GM19395 (cell line): ENCODE data around the gene MAP4K1.
"Not testable (repeated sequence)": the region's sequence is repeated elsewhere in the genome, so short reads cannot be mapped to it uniquely, and the experiment has no call there.

Experiments used
- ATAC-seq: cut with Tn5 transposase; IDR thresholded peaks from one replicate; pipeline ENCODE4 v1.9.1; 2021; ENCODE audit warnings: mild to moderate bottlenecking, moderate library complexity; ENCODE audit not compliant: unreplicated experiment

MAP4K1 gene

DNA sequence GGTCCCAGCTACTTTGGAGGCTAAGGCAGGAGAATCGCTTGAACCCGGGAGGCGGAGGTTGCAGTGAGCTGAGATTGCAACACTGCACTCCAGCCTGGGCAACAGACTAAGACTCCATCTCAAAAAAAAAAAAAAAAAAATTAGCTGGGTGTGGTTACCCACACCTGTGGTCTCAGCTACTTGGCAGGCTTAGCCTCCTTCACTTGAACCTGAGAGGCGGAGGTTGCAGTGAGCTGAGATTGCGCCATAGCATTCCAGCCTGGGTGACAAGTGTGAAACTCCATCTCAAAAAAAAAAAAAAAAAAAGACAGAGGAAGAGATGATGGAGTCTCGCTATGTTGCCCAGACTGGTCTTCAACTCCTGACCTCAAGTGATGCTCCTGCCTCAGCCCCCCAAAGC lies 38.4 kb downstream of the MAP4K1 start:
- not testable (repeated sequence) for ATAC-seq

- ATAC-seq: no peak
Measured at GRCh38 chr19:38577826-38578225, 39.9 kb downstream of the MAP4K1 start.

DNA sequence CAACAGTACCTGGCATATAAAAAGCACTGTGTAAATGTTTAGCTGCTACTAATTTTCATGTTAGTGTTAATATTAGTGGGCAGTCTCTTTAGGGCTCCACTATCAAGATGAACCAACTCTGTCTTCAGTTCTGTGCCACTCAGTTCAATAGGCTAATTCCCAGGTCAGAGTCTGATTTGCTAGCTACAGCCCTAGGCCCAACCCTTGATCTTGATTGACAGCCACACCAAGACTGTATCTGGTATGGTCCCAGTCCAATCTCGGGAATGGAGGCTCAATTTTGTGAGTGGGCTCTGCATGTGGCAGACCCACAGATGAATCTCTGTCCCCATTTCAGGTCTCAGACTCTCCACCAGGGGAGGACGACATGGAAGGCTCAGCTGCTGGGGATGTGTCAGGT lies 46.1 kb downstream of the MAP4K1 start:
- ATAC-seq: no peak

- ATAC-seq: no peak
Measured at GRCh38 chr19:38569368-38569983, 48.3 kb downstream of the MAP4K1 start.

DNA sequence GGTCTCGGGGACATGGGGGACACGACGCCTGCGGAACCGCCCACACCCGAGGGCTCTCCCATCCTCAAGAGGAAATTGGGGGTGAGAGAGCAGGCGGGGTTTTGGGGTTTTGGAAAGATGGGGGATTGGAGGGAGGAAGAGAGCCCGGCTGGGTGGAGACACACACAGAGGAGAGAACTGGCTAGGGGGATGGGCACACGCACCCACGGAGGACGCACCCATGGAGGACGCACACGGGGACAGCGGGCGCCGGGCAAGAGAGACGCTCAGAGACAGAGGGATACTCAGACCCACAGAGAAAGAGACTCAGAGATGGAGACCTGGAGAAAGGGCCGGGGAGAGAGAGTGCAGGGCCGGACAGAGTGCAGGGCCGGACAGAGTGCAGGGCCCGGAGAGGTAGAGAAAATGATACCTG lies 52.1 kb downstream of the MAP4K1 start:
- ATAC-seq: no peak

GRCh38 chr19:38564981-38565690 lies 52.6 kb downstream of the MAP4K1 start:
- ATAC-seq: no peak

GRCh38 chr19:38563475-38563874 lies 54.3 kb downstream of the MAP4K1 start:
- no peak for ATAC-seq

DNA sequence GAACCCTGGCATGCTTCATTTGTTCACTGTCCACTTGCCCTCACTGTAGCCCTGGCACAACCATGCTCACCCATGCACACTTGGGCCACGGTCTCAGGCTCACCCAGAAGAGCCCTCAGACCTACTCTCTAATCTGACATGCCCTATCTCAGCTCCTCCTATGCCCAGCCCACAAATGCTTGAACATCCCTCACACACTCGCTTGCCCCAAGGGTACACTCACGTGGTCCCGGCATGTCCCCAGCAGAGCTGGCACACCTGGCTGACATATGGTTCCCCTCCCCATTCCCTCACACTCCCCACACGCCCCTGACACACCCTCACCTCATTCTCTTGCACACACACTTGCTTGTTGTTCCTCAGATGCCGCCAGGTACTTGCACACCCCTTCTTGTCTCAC lies 55.7 kb downstream of the MAP4K1 start:
- no peak for ATAC-seq

GRCh38 chr19:38561658-38562057 lies 56.1 kb downstream of the MAP4K1 start:
- no peak for ATAC-seq

- no peak for ATAC-seq
Measured at GRCh38 chr19:38561053-38561606, 56.6 kb downstream of the MAP4K1 start.

DNA sequence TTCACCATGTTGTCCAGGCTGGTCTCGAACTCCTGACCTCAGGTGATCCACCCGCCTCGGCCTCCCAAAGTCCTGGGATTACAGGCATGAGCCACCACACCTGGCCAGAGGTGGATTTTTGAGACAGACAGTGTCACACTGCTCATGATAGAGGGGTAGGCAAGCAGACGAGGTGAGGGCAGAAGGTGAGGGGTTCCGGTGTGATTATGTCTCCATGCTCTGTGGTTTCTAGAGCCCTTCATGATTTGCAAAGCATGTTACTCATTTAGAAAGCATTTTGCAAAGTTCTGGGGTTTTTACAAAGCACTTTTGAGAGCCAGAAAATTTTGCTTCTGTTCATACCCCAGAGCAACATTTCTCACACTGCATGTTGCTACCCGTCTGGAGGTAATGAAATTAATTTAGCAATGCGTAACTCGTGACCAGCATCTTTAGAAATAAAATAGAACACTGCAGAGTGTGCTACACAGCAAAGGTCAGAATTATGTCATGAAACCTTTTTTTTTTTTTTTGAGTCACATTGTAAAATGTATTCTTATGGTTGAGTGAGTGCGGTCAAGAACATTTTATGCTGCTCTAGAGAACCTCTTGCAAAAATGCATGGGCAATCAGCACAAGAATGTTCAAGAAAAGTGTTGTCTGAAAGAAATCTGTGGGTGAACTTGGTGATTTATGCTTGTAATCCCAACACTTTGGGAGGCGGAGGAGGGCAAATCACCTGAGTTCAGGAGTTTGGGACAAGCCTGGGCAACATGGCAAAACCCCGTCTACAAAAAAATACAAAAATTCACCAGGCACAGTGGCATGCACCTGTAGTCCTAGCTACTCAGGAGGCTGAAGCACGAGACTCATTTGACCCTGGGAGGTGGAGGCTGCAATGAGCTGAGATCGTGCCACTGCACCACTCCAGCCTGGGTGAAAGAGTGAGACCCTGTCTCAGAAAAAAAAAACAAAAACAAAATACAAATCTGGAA lies 58.0 kb downstream of the MAP4K1 start:
- ATAC-seq: peak; percentile 71

GRCh38 chr19:38558933-38559332 lies 58.8 kb downstream of the MAP4K1 start:
- ATAC-seq: not testable (repeated sequence)

DNA sequence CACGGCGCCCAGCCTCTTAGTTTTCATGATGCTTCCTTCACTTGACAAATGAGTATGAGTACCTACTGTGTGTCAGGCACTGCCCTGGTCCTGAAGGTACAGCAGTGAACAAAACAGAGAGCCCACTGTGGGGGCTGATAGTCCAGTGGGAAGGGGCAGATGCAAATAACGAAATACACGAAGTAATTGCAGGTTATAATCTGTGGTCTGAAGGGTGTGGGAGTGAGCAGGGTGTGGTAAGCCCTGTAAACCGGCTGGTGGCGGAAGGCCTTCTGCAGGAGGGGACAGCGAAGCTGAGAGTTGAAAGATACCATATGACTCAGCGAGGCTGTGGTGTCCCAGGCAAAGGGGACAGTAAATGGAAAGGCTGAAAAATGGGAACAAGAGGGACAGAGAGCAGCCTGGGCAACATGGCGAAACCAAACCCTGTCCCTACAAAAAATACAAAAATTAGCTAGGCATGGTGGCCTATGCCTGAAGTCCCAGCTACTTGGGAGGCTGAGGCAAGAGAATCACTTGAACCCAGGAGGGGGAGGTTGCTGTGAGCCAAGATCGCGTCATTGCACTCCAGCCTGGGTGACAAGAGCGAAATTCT lies 60.5 kb downstream of the MAP4K1 start:
- peak; percentile 63 for ATAC-seq

- ATAC-seq: no peak
Measured at GRCh38 chr19:38556521-38557174, 61.1 kb downstream of the MAP4K1 start.

DNA sequence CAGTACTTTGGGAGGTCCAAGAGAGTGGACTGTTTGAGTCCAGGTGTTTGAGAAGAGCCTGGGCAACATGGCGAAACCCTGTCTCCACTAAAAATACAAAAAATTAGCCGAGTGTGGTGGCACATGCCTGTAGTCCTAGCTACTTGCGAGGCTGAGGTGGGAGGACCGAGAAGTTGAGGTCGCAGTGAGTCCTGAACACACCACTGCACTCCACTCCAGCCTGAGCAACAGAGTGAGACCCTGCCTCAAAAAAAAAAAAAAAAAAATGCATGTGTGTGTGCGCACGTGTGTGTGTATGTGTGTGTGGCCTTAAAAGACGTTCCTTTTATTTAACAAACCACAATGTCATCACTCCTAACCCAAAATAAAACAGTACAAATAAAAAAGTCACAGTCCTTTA lies 62.6 kb downstream of the MAP4K1 start:
- no peak for ATAC-seq

DNA sequence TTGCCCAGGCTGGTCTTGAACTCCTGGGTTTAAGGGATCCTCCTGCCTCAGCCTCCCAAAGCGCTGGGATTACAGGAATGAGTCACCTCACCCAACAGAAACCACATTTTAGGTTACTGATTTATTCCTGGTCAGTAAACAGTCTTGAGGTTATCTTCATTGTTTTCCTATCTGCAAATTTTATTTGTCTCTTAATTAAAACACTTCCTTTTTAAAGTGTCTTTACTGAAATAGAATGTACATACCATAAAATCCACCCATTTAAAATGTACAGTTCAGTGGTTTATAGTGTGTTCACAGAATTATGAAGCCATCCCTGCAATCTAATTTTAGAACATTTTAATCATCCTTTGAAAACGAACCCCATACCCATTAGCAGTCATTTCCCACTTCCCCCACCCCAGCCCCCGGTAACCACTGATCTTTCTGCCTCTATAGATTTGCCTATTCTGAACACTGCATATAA lies 63.0 kb downstream of the MAP4K1 start:
- ATAC-seq: no peak

DNA sequence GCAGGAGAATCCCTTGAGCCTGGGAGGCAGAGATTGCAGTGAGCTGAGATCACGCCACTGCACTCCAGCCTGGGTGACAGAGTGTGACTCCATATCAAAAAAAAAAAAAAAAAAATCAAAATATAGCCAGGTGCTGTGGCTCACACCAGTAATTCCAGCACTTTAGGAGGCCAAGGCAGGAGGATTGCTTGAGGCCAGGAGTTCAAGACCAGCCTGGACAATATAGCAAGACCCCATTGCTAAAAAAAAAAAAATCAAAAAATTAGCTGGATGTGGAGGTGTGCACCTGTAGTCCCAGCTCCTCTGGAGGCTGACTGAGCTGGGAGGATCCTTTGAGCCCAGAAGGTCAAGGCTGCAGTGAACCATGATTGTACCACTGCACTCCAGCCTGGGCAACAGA lies 64.5 kb downstream of the MAP4K1 start:
- not testable (repeated sequence) for ATAC-seq

GRCh38 chr19:38551450-38551813 lies 66.3 kb downstream of the MAP4K1 start:
- no peak for ATAC-seq

DNA sequence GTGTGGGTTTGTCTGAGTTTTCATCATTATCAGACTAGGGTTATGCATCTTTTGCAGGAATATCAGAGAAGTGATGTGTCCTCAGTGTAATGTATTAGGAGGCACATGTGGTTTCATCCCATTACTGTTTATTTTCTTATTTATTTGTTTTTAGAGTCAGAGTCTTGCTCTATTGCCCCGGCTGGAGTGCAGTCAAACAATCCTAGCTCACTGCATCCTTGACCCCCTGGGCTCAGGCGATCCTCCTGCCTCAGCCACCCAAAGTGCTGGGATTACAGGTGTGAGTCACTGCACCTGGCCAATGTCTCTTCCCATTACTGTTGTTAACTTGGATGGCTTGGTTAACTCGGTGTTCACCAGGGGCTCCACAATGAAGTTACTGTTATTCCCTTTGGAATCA lies 67.4 kb downstream of the MAP4K1 start:
- no peak for ATAC-seq

- ATAC-seq: no peak
Measured at GRCh38 chr19:38549942-38550341, 67.8 kb downstream of the MAP4K1 start.
